Liver (tissue), 3 donors: Measurements from ENCODE around the gene USP15.

Source experiments
- CTCF ChIP-seq: fragments of 150-350 bp; IDR thresholded peaks from 2 replicates; pipeline ENCODE4 v1.5.1; 2017; ENCODE audit warnings: improper control_type of control experiment, low read depth, low read length; ENCODE audit not compliant: missing input control
- GABPA ChIP-seq, 2 donors: IDR thresholded peaks in 1 of 2; conservative IDR thresholded peaks in 1 of 2; 2 replicates each; pipeline ENCODE4 v1.6.1; 2016; ENCODE audit warnings: antibody characterized with exemption in 2 of 2, mild to moderate bottlenecking in 1 of 2, moderate library complexity in 1 of 2
- JUND ChIP-seq, 2 donors: IDR thresholded peaks; 2 replicates each; pipeline ENCODE4 v1.6.1; 2016; ENCODE audit warnings: antibody characterized with exemption in 2 of 2
- MAX ChIP-seq: IDR thresholded peaks from 2 replicates; pipeline ENCODE4 v1.6.1; 2016; ENCODE audit warnings: antibody characterized with exemption
- RAD21 ChIP-seq, 2 donors: IDR thresholded peaks; 2 replicates each; pipeline ENCODE4 v1.6.1; 2016; ENCODE audit warnings: antibody characterized with exemption in 2 of 2, mild to moderate bottlenecking in 2 of 2
- REST ChIP-seq: IDR thresholded peaks from 2 replicates; pipeline ENCODE4 v1.6.1; 2016; ENCODE audit warnings: antibody characterized with exemption, mild to moderate bottlenecking
- SP1 ChIP-seq: IDR thresholded peaks from 2 replicates; pipeline ENCODE4 v1.6.1; 2018; ENCODE audit warnings: antibody characterized with exemption, mild to moderate bottlenecking
- YY1 ChIP-seq: IDR thresholded peaks from 2 replicates; pipeline ENCODE4 v1.6.1; 2016; ENCODE audit warnings: antibody characterized with exemption, mild to moderate bottlenecking
- donor health status: healthy.
- donor health status: healthy.

- TF ChIP-seq CTCF (no peak), YY1 (no peak), JUND (IDR thresholded peaks at IDR 0.05) (no peak), GABPA (IDR thresholded peaks at IDR 0.05 in 1 of 2, conservative IDR thresholded peaks at IDR 0.05 in 1 of 2) (no peak), RAD21 (IDR thresholded peaks at IDR 0.05) (no peak), REST (no peak), SP1 (no peak), MAX (no peak)
Measured at GRCh38 chr12:62304560-62304959, 44.4 kb downstream of the USP15 start.
